GM19372 (cell line): ENCODE measurements around the gene SNN.

Experiments used
- ATAC-seq: cut with Tn5 transposase; IDR thresholded peaks from one replicate; pipeline ENCODE4 v1.9.1; 2021; ENCODE audit warnings: mild to moderate bottlenecking, low read depth, moderate library complexity; ENCODE audit not compliant: unreplicated experiment

SNN gene

GRCh38 chr16:11665071-11665491, 3.2 kb upstream of the SNN start:
- ATAC-seq: no peak

GRCh38 chr16:11666103-11667055, 1.9 kb upstream of the SNN start:
- no peak for ATAC-seq

GRCh38 chr16:11667221-11667823, 933 bp upstream of the SNN start:
- no peak for ATAC-seq

GRCh38 chr16:11668623-11669379, 546 bp downstream of the SNN start:
- ATAC-seq: no peak

- no peak for ATAC-seq
These were observed 1.3 kb downstream of the SNN start for GRCh38 chr16:11669380-11670146.

GRCh38 chr16:11670171-11671131, 2.2 kb downstream of the SNN start:
- ATAC-seq: no peak

GRCh38 chr16:11671271-11671670, 3.0 kb downstream of the SNN start:
- ATAC-seq: no peak

GRCh38 chr16:11671676-11672075, 3.4 kb downstream of the SNN start:
- ATAC-seq: no peak

GRCh38 chr16:11672206-11673090, 4.2 kb downstream of the SNN start:
- no peak for ATAC-seq

GRCh38 chr16:11673091-11674000, 5.1 kb downstream of the SNN start:
- ATAC-seq: no peak

GRCh38 chr16:11674001-11674817, 6.0 kb downstream of the SNN start:
- no peak for ATAC-seq

GRCh38 chr16:11674818-11675560, 6.7 kb downstream of the SNN start:
- no peak for ATAC-seq

GRCh38 chr16:11675561-11676511, 7.6 kb downstream of the SNN start:
- no peak for ATAC-seq

GRCh38 chr16:11676799-11677198, 8.5 kb downstream of the SNN start:
- ATAC-seq: no peak
